Left colon (tissue), 2 donors: ENCODE measurements around the gene RBMXL2. TPM values are rescaled to one million over a fixed set of nuclear protein-coding genes. Genes with fewer than 3 reads are reported as not detected.
A peak's percentile ranks its signal among the peaks of the same experiment; 100 is the strongest.

Experiments
- ATAC-seq: fragments of 200-7000 bp; cut with Tn5 transposase; one replicate; pipeline ENCODE4 v1.9.1; 2020; ENCODE audit warnings: mild to moderate bottlenecking, moderate library complexity
- DNase-seq, 2 donors: peaks; one replicate each; pipeline ENCODE4 v3.0.0-alpha.2; 2020
- intact Hi-C, 2 donors: fragments of 100-400 bp; cut with DNase I in 1 of 2; cut with micrococcal nuclease in 1 of 2; formaldehyde crosslinking; loops; one replicate each; pipeline versions ENCODE4 v1.11.2 to v1.14.0; 2022; cut with DNase I, micrococcal nuclease
- long read RNA-seq: library from polyadenylated mRNA; unstranded; transcript quantifications from one replicate; pipeline ENCODE4 v2.0.0, GENCODE V29; 2021
- total RNA-seq, 2 donors: library from RNA; stranded (reverse); fragmentation: NEBNext Ultra II Directional; extraction: Animal tissue kit (Norgen Biotek cat#: 25700); gene quantifications; one replicate each; pipeline ENCODE4 v1.2.1, GENCODE V29; 2021
- donor health status: DM: no; HTN: no; CAD: no.
- donor health status: DM: yes; HTN: yes; CAD: no.

RBMXL2 gene
- not detected for total RNA-seq
- long read RNA-seq: 0 reads

- intact Hi-C loops: no loop called here
- DNase-seq (no peak), ATAC-seq (no peak)
These were observed at the start of gene RBMXL2 for GRCh38 chr11:7088921-7089320. Gene RBMXL2 (plus strand): TSS chr11:7088998. CDS start chr11:7089121, 123 bp downstream.

GRCh38 chr11:7046474-7047175, 42.2 kb upstream of the RBMXL2 start:
- no peak for DNase-seq
- intact Hi-C loops: no loop called here
- no peak for ATAC-seq

GRCh38 chr11:7050191-7050590, 38.6 kb upstream of the RBMXL2 start:
- DNase-seq (no peak), ATAC-seq (no peak)
- intact Hi-C loops: no loop called here

GRCh38 chr11:7056828-7057513, 31.8 kb upstream of the RBMXL2 start:
- DNase-seq (no peak), ATAC-seq (no peak)
- intact Hi-C loops: no loop called here

GRCh38 chr11:7057641-7058040, 31.2 kb upstream of the RBMXL2 start:
- no peak for DNase-seq
- ATAC-seq: no peak
- intact Hi-C loops: no loop called here

- intact Hi-C loops: no loop called here
- ATAC-seq: no peak
- DNase-seq: no peak
These were observed 27.9 kb upstream of the RBMXL2 start for GRCh38 chr11:7060868-7061267.

- ATAC-seq (no peak), DNase-seq (no peak)
- intact Hi-C loops: no loop called here
These were observed 26.3 kb upstream of the RBMXL2 start for GRCh38 chr11:7062534-7062933.

- no peak for ATAC-seq
- no peak for DNase-seq
- intact Hi-C loops: no loop called here
These were observed 16.3 kb upstream of the RBMXL2 start for GRCh38 chr11:7072401-7073028.

- ATAC-seq: no peak
- DNase-seq: no peak
- intact Hi-C loops: no loop called here
These were observed 11.7 kb upstream of the RBMXL2 start for GRCh38 chr11:7077101-7077500.

GRCh38 chr11:7079545-7080135, 9.2 kb upstream of the RBMXL2 start:
- intact Hi-C loops: no loop called here
- DNase-seq: no peak
- ATAC-seq: no peak

GRCh38 chr11:7080900-7081299, 7.9 kb upstream of the RBMXL2 start:
- no peak for DNase-seq
- no peak for ATAC-seq
- intact Hi-C loops: no loop called here

- DNase-seq (no peak), ATAC-seq (no peak)
- intact Hi-C loops: no loop called here
These were observed 7.4 kb upstream of the RBMXL2 start for GRCh38 chr11:7081441-7081840.

- intact Hi-C loops: loop anchor here in 1 of 2 donors (10.0 kb wide), 1 partner anchor 355 kb away; no protein-coding TSS in a partner anchor
- DNase-seq (no peak), ATAC-seq (no peak)
These were observed 792 bp downstream of the RBMXL2 start for GRCh38 chr11:7089328-7090251.

GRCh38 chr11:7098235-7098832, 9.5 kb downstream of the RBMXL2 start:
- ATAC-seq (peak; percentile 64), DNase-seq (no peak)
- intact Hi-C loops: loop anchor here in 1 of 2 donors (10.0 kb wide), 1 partner anchor 346 kb away; no protein-coding TSS in a partner anchor

- DNase-seq (no peak), ATAC-seq (no peak)
- intact Hi-C loops: no loop called here
These were observed 27.0 kb downstream of the RBMXL2 start for GRCh38 chr11:7115780-7116179.

GRCh38 chr11:7116370-7116769, 27.6 kb downstream of the RBMXL2 start:
- intact Hi-C loops: no loop called here
- ATAC-seq (no peak), DNase-seq (no peak)

GRCh38 chr11:7138051-7138450, 49.3 kb downstream of the RBMXL2 start:
- intact Hi-C loops: no loop called here
- no peak for DNase-seq
- no peak for ATAC-seq
